Measurements from ENCODE around the gene LAMA3. TPM values are rescaled to one million over a fixed set of nuclear protein-coding genes. Genes with fewer than 3 reads are reported as not detected.
A peak's percentile ranks its signal among the peaks of the same experiment; 100 is the strongest.

LAMA3 gene
- total and polyA plus RNA-seq, 12 donors = 0.89 to 5.3 (median 3.3) TPM

DNA sequence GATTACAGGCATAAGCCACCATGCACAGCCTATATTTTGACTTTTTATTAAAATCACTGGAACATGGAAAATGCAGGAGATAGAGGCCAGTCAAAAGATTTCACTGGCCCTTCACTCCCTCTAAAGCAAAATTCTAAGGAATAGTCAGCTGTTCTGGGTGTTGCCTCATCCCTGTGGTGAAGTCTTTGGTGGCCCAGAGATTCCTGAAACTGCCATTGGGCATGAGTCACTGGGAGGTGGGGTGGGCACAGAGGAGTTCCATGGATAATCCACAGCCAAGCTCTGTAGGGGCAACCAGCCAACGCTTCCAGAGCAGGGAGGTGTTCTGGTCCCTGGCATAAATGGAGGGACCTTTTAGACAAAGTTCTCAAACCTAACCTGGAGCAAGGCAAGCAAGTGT is 235.6 kb downstream of the LAMA3 start:
- peaks cover 0 to 43% (median 0%) of the 10 kb centered on the region in 9 donors for H3K36me3 ChIP-seq
- TF ChIP-seq, protein P1, sequence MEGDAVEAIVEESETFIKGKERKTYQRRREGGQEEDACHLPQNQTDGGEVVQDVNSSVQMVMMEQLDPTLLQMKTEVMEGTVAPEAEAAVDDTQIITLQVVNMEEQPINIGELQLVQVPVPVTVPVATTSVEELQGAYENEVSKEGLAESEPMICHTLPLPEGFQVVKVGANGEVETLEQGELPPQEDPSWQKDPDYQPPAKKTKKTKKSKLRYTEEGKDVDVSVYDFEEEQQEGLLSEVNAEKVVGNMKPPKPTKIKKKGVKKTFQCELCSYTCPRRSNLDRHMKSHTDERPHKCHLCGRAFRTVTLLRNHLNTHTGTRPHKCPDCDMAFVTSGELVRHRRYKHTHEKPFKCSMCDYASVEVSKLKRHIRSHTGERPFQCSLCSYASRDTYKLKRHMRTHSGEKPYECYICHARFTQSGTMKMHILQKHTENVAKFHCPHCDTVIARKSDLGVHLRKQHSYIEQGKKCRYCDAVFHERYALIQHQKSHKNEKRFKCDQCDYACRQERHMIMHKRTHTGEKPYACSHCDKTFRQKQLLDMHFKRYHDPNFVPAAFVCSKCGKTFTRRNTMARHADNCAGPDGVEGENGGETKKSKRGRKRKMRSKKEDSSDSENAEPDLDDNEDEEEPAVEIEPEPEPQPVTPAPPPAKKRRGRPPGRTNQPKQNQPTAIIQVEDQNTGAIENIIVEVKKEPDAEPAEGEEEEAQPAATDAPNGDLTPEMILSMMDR (IDR thresholded peaks at IDR 0.05) = no peak
- H3K9me3 ChIP-seq = no peaks in the 10 kb centered on the region
- 93 to 96% methylated on average over 1 of the region's 1 CpG for WGBS, 2 donors
- ATAC-seq = peak in 1 of 8 donors; percentile 22
- intact Hi-C loops (cut with DNase I) = loop anchor here in 2 of 10 donors (10.0 kb wide), 2 partner anchors 100 to 300 kb away; no protein-coding TSS in a partner anchor
- H3K4me1 ChIP-seq = no peaks in the 10 kb centered on the region
- no peak for DNase-seq
- no peaks in the 10 kb centered on the region for H3K27me3 ChIP-seq
- H3K4me3 ChIP-seq = no peak overlapping the region
- H3K27ac ChIP-seq = no peak overlapping the region

DNA sequence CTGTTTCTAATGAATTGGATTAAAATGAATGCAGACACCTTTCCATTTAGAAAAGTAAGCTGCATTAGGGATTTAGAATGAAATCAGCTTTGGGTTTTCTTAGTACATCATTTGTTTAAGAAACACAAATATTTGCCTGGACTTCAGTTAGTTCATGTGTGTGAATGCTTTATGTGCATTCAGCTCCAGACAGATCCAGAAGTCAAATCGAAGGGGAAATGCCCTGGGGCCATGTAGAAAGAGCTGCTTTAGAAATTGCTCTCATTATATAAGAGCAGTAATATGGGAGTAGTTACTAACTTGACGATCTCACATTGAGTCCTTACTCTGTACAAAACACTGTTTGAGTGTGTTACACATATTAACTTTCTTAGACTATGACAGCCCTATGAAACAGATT is 237.3 kb downstream of the LAMA3 start:
- no peak overlapping the region for H3K27ac ChIP-seq
- 66 to 85% methylated on average over 2 of the region's 2 CpGs for whole genome bisulfite sequencing, 2 donors
- TF ChIP-seq, protein P1 (IDR thresholded peaks at IDR 0.05) = no peak
- peaks cover 0 to 55% (median under 1%) of the 10 kb centered on the region in 9 donors for H3K36me3 ChIP-seq
- DNase-seq = no peak
- no peaks in the 10 kb centered on the region for H3K9me3 ChIP-seq
- no peaks in the 10 kb centered on the region for H3K4me1 ChIP-seq
- ATAC-seq = no peak
- intact Hi-C loops (cut with DNase I) = loop anchor here in 2 of 10 donors (10.0 kb wide), 2 partner anchors 102 to 302 kb away; no protein-coding TSS in a partner anchor
- no peak overlapping the region for H3K4me3 ChIP-seq
- no peaks in the 10 kb centered on the region for H3K27me3 ChIP-seq

DNA sequence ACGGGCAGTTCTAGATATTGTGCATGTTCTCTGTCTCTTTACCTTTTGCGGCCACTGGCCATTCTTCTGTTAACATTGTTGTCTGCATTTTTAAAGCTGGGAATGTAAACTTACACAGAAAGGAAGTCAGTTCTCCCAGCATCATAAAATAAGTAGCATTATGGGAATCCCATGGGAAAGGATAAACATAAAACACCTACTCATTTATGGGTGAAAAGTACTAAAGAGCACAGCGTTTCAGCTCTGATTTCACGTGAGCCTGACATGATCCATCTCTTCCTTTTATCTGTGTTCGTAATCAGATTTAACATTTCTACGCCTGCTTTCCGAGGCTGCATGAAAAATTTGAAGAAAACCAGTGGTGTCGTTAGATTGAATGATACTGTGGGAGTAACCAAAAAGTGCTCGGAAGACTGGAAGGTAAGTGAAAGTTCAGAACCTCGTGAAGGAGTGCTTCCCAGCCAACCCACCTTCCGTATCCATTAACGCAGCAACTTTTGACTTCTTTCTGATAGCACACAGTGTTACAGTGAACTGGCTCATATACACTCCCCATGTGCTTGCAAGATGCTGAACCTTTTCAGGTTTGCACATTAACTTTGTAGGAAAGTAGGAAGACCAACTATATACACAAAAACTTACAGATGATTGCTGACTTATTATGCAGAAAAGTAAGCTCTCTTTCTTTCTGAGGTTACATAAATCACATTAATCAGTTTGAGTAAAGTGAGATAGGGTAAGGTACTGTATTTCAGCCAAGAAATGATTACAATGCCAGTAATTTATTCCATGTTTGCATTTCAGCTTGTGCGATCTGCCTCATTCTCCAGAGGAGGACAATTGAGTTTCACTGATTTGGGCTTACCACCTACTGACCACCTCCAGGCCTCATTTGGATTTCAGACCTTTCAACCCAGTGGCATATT is 238.8 kb downstream of the LAMA3 start:
- no peaks in the 10 kb centered on the region for H3K9me3 ChIP-seq
- H3K27ac ChIP-seq = no peak overlapping the region
- ATAC-seq = no peak
- TF ChIP-seq, protein P1 (IDR thresholded peaks at IDR 0.05) = no peak
- peaks cover 0 to 62% (median 4%) of the 10 kb centered on the region in 9 donors for H3K36me3 ChIP-seq
- no peaks in the 10 kb centered on the region for H3K27me3 ChIP-seq
- no peaks in the 10 kb centered on the region for H3K4me1 ChIP-seq
- intact Hi-C loops (cut with DNase I) = loop anchor here in 2 of 10 donors (10.0 kb wide), 2 partner anchors 103 to 303 kb away; no protein-coding TSS in a partner anchor
- DNase-seq = no peak
- WGBS, 2 donors = 81 to 83% methylated on average over 13 of the region's 13 CpGs
- H3K4me3 ChIP-seq = no peak overlapping the region

DNA sequence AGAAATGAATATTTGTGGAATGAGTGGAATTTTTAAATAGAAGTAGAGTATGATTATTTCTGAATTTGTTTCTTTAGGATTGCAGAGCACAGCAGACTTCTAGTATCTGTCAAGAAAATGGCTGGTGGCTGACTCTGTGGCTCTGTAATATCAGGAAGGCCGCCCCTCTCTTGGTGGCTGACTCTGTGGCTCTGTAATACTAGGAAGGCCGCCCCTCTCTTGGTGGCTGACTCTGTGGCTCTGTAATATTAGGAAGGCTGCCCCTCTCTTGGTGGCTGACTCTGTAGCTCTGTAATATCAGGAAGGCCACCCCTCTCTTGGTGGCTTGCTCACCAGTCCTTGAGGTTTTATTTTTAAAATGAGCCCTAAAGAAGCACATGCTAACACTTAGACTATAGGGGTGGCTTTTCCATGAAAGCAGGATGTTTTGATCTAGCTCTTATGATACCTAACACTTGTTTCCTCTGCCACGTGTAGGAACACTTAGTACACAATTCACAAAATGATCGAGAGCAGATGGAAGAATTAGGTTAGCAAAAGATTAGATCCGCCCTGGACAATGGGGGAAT is 240.2 kb downstream of the LAMA3 start:
- no peaks in the 10 kb centered on the region for H3K4me1 ChIP-seq
- no peaks in the 10 kb centered on the region for H3K27me3 ChIP-seq
- no peak overlapping the region for H3K4me3 ChIP-seq
- TF ChIP-seq, protein P1 (IDR thresholded peaks at IDR 0.05) = no peak
- H3K27ac ChIP-seq = no peak overlapping the region
- peaks cover 0 to 76% (median 4%) of the 10 kb centered on the region in 9 donors for H3K36me3 ChIP-seq
- ATAC-seq = no peak
- H3K9me3 ChIP-seq = no peaks in the 10 kb centered on the region
- WGBS, 2 donors = 92 to 94% methylated on average over 5 of the region's 5 CpGs
- DNase-seq = no peak
- intact Hi-C loops (cut with DNase I) = loop anchor here in 2 of 10 donors (10.0 kb wide), 2 partner anchors 105 to 305 kb away; no protein-coding TSS in a partner anchor

Data from heart right ventricle (tissue), 16 donors.